ENCODE results near the gene SERGEF. TPM values are rescaled to one million over a fixed set of nuclear protein-coding genes. Genes with fewer than 3 reads are reported as not detected.

The SERGEF gene
- total and polyA plus RNA-seq, 2 donors from 2014 or later: 33.2 to 63.0 TPM

- Histone ChIP-seq H3K27ac (ENCODE audit: low read depth in 2 of 2, low read length in 2 of 2) (no peak overlapping the region), H3K9ac (ENCODE audit: low read length in 3 of 3) (no peak overlapping the region), H3K27me3 (ENCODE audit: control insufficient read depth, insufficient read depth, low read length) (no peaks in the 10 kb centered on the region), H3K36me3 (ENCODE audit: control insufficient read depth in 2 of 3, insufficient read depth in 3 of 3, low read length in 3 of 3) (no peaks in the 10 kb centered on the region), H3K4me1 (ENCODE audit: control insufficient read depth in 2 of 3, insufficient read depth in 2 of 3, low read depth in 1 of 3, low read length in 3 of 3) (peaks cover 0 to 22% (median 6%) of the 10 kb centered on the region in 3 donors), H3K4me3 (ENCODE audit: low read length in 3 of 3) (no peak overlapping the region), H3K9me3 (ENCODE audit: control insufficient read depth in 2 of 3, insufficient read depth in 1 of 3, low read length in 3 of 3) (no peaks in the 10 kb centered on the region)
- FAIRE-seq (no peak), DNase-seq (peak in 1 of 5 donors; percentile 42)
- no peak for TF ChIP-seq CTCF (IDR thresholded peaks at IDR 0.05; ENCODE audit: borderline replicate concordance, extremely low read depth, insufficient read depth)
- intact Hi-C loops (cut with DNase I): no loop called here
These were observed 202.1 kb downstream of the SERGEF start for GRCh38 chr11:17810746-17811145.

- no peak for TF ChIP-seq CTCF (IDR thresholded peaks at IDR 0.05; ENCODE audit: borderline replicate concordance, extremely low read depth, insufficient read depth)
- Histone ChIP-seq H3K9ac (ENCODE audit: low read length in 3 of 3) (no peak overlapping the region), H3K4me1 (ENCODE audit: control insufficient read depth in 2 of 3, insufficient read depth in 2 of 3, low read depth in 1 of 3, low read length in 3 of 3) (peaks cover 0 to 22% (median 6%) of the 10 kb centered on the region in 3 donors), H3K27me3 (ENCODE audit: control insufficient read depth, insufficient read depth, low read length) (no peaks in the 10 kb centered on the region), H3K27ac (ENCODE audit: low read depth in 2 of 2, low read length in 2 of 2) (no peak overlapping the region), H3K9me3 (ENCODE audit: control insufficient read depth in 2 of 3, insufficient read depth in 1 of 3, low read length in 3 of 3) (no peaks in the 10 kb centered on the region), H3K4me3 (ENCODE audit: low read length in 3 of 3) (no peak overlapping the region), H3K36me3 (ENCODE audit: control insufficient read depth in 2 of 3, insufficient read depth in 3 of 3, low read length in 3 of 3) (no peaks in the 10 kb centered on the region)
- intact Hi-C loops (cut with DNase I): no loop called here
- DNase-seq (no peak), FAIRE-seq (no peak)
These were observed 202.8 kb downstream of the SERGEF start for GRCh38 chr11:17810041-17810440.

GRCh38 chr11:17807034-17807433, 205.8 kb downstream of the SERGEF start:
- Histone ChIP-seq H3K9me3 (ENCODE audit: control insufficient read depth in 2 of 3, insufficient read depth in 1 of 3, low read length in 3 of 3) (no peaks in the 10 kb centered on the region), H3K27me3 (ENCODE audit: control insufficient read depth, insufficient read depth, low read length) (no peaks in the 10 kb centered on the region), H3K4me1 (ENCODE audit: control insufficient read depth in 2 of 3, insufficient read depth in 2 of 3, low read depth in 1 of 3, low read length in 3 of 3) (peaks cover 0 to 8% (median 0%) of the 10 kb centered on the region in 3 donors), H3K36me3 (ENCODE audit: control insufficient read depth in 2 of 3, insufficient read depth in 3 of 3, low read length in 3 of 3) (no peaks in the 10 kb centered on the region), H3K4me3 (ENCODE audit: low read length in 3 of 3) (no peak overlapping the region), H3K27ac (ENCODE audit: low read depth in 2 of 2, low read length in 2 of 2) (no peak overlapping the region), H3K9ac (ENCODE audit: low read length in 3 of 3) (no peak overlapping the region)
- no peak for DNase-seq
- TF ChIP-seq CTCF (IDR thresholded peaks at IDR 0.05; ENCODE audit: borderline replicate concordance, extremely low read depth, insufficient read depth): no peak
- intact Hi-C loops (cut with DNase I): no loop called here
- FAIRE-seq: no peak

- H3K27ac ChIP-seq (ENCODE audit: low read depth in 2 of 2, low read length in 2 of 2): no peak overlapping the region
- no peaks in the 10 kb centered on the region for H3K9me3 ChIP-seq (ENCODE audit: control insufficient read depth in 2 of 3, insufficient read depth in 1 of 3, low read length in 3 of 3)
- TF ChIP-seq CTCF (IDR thresholded peaks at IDR 0.05; ENCODE audit: borderline replicate concordance, extremely low read depth, insufficient read depth): no peak
- no peaks in the 10 kb centered on the region for H3K27me3 ChIP-seq (ENCODE audit: control insufficient read depth, insufficient read depth, low read length)
- no peaks in the 10 kb centered on the region for H3K4me1 ChIP-seq (ENCODE audit: control insufficient read depth in 2 of 3, insufficient read depth in 2 of 3, low read depth in 1 of 3, low read length in 3 of 3)
- H3K4me3 ChIP-seq (ENCODE audit: low read length in 3 of 3): no peak overlapping the region
- FAIRE-seq: no peak
- H3K36me3 ChIP-seq (ENCODE audit: control insufficient read depth in 2 of 3, insufficient read depth in 3 of 3, low read length in 3 of 3): no peaks in the 10 kb centered on the region
- no peak overlapping the region for H3K9ac ChIP-seq (ENCODE audit: low read length in 3 of 3)
- no peak for DNase-seq
- intact Hi-C loops (cut with DNase I): no loop called here
These were observed 207.0 kb downstream of the SERGEF start for GRCh38 chr11:17805873-17806272.

Data from kidney (tissue), 14 donors.